Tracheal epithelial cell (primary cell): ENCODE measurements around the gene DOCK11. TPM values are rescaled to one million over a fixed set of nuclear protein-coding genes. Genes with fewer than 3 reads are reported as not detected.

Experiments
- total RNA-seq: library from RNA; depleted of rRNA; stranded (reverse); fragments of >200 nt; gene quantifications from 2 replicates; pipeline ENCODE4 v1.2.1, GENCODE V29; 2014

Gene DOCK11
- total RNA-seq: 0.21 and 0.48 TPM in 2 replicates

GRCh38 chrX:118495061-118495921 lies at the start of gene DOCK11:
Gene DOCK11, plus strand, starts transcription at chrX:118495815. Its CDS starts 157 bp downstream, at chrX:118495972.

GRCh38 chrX:118726887-118727685 lies 231.5 kb downstream of the DOCK11 start, which contains the start of gene IL13RA1:
Gene IL13RA1, plus strand, starts transcription at chrX:118727606. Its CDS starts 33 bp downstream, at chrX:118727639.

Other genes with a start within 250 kb of the DOCK11 start
- 10.4 and 10.9 TPM in 2 replicates for gene WDR44, start 149.7 kb upstream of the DOCK11 start, total RNA-seq
- 29.2 and 29.6 TPM in 2 replicates for gene IL13RA1, start 231.8 kb downstream of the DOCK11 start, total RNA-seq